ENCODE measurements around the gene IL4I1. TPM values are rescaled to one million over a fixed set of nuclear protein-coding genes. Genes with fewer than 3 reads are reported as not detected.

Gene IL4I1
- total RNA-seq, 4 donors from 2014 or later: 0.15 to 1.1 TPM; not detected in 2

DNA sequence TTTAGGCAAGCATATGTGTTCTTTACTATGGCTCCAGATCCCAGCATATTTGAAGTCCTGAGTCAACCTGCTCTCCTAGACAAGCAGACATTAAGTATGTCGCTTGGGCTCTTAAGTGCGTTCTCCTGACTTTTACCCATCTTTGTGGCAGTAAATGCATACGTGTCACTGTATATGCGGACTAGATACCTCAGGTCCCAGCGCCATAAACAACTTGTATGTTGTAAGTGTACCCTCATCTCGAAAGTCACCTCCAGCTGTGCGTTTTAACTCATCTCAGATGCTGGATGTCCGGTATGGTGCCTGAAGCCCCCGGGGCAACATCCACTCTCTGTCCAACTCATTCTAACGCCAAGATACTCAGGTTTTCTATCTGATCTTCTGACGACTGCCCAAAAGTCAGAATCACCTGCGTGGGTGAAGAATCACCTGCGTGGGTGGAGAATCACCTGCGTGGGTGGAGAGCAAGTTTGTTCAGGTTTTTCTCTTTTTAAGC, 44.0 kb downstream of the IL4I1 start:
- no peak for DNase-seq
- intact Hi-C loops (cut with DNase I; ENCODE audit: low total_unique reads) (no loop called here), in situ Hi-C loops (cut with MboI; ENCODE audit: low sequenced_read_pairs in 4 of 4) (no loop called here)
- ATAC-seq: no peak
- H3K4me3 ChIP-seq: peak overlapping the region in 2 of 4 donors; percentile 73
- no peaks in the 10 kb centered on the region for H3K9me3 ChIP-seq
- H3K4me1 ChIP-seq: peaks cover 24 to 29% of the 10 kb centered on the region in 2 donors
- no peaks in the 10 kb centered on the region for H3K27me3 ChIP-seq
- H3K36me3 ChIP-seq: peaks cover 0 to 24% of the 10 kb centered on the region in 2 donors
- no peak for TF ChIP-seq POLR2A (IDR thresholded peaks at IDR 0.05)
- TF ChIP-seq, protein P1, sequence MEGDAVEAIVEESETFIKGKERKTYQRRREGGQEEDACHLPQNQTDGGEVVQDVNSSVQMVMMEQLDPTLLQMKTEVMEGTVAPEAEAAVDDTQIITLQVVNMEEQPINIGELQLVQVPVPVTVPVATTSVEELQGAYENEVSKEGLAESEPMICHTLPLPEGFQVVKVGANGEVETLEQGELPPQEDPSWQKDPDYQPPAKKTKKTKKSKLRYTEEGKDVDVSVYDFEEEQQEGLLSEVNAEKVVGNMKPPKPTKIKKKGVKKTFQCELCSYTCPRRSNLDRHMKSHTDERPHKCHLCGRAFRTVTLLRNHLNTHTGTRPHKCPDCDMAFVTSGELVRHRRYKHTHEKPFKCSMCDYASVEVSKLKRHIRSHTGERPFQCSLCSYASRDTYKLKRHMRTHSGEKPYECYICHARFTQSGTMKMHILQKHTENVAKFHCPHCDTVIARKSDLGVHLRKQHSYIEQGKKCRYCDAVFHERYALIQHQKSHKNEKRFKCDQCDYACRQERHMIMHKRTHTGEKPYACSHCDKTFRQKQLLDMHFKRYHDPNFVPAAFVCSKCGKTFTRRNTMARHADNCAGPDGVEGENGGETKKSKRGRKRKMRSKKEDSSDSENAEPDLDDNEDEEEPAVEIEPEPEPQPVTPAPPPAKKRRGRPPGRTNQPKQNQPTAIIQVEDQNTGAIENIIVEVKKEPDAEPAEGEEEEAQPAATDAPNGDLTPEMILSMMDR (IDR thresholded peaks at IDR 0.05 in 4 of 5, conservative IDR thresholded peaks at IDR 0.05 in 1 of 5): no peak
- peak overlapping the region in 2 of 4 donors; percentile 94 to 99 for H3K27ac ChIP-seq

DNA sequence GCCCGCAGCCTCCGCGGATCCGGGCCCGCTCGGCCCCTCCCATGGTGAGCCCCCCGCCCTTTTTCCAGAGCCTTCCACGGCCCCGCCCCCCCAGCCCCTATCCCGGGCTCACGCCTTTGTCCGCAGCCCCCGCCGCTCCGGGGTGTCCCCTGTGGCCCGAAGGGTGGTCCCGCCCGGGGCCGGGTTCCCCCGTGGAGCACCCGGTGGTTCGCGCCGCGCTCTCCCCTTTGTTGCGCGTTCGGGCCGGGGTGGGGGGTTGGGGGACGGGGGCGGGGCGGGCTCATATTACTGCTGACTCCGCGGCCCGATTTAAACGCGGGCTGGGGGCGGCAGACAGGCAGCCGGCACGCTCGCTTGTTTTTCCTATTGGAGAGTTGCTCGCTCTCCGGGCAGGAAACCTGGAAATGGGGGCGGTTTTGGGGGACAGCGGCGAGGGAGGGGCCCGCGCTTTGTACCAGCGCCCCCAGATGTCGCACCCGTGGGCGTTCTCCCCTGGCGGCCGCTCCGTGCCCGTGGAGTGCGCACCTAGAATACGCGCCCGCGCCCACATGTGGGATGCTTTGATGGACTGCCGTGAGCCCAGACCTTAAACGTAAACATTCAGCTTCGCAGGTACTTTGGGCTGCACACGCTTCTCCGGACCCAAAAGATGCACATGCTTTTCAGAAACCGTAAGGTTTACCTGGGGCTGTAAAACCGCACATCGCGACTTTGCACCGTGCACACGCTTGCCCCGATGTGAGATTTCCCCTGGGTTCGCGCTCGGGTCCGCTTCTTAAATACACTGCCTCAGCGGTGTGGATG, 45.0 kb downstream of the IL4I1 start:
- intact Hi-C loops (cut with DNase I; ENCODE audit: low total_unique reads) (loop anchor here (1.0 to 2.0 kb wide), 2 partner anchors 15 to 26 kb away; partner anchors contain the start of genes AKT1S1, PNKP and TBC1D17), in situ Hi-C loops (cut with MboI; ENCODE audit: low sequenced_read_pairs in 4 of 4) (no loop called here)
- peaks cover 24 to 29% of the 10 kb centered on the region in 2 donors for H3K4me1 ChIP-seq
- peak; percentile 4 to 6 for ATAC-seq
- H3K27me3 ChIP-seq: no peaks in the 10 kb centered on the region
- peaks cover 0 to 15% of the 10 kb centered on the region in 2 donors for H3K36me3 ChIP-seq
- no peaks in the 10 kb centered on the region for H3K9me3 ChIP-seq
- peak overlapping the region; percentile 94 to 99 (median 97) for H3K27ac ChIP-seq
- no peak for DNase-seq
- TF ChIP-seq, protein P1 (IDR thresholded peaks at IDR 0.05 in 4 of 5, conservative IDR thresholded peaks at IDR 0.05 in 1 of 5): no peak
- no peak for TF ChIP-seq POLR2A (IDR thresholded peaks at IDR 0.05)
- H3K4me3 ChIP-seq: peak overlapping the region; percentile 73 to 79 (median 74)

DNA sequence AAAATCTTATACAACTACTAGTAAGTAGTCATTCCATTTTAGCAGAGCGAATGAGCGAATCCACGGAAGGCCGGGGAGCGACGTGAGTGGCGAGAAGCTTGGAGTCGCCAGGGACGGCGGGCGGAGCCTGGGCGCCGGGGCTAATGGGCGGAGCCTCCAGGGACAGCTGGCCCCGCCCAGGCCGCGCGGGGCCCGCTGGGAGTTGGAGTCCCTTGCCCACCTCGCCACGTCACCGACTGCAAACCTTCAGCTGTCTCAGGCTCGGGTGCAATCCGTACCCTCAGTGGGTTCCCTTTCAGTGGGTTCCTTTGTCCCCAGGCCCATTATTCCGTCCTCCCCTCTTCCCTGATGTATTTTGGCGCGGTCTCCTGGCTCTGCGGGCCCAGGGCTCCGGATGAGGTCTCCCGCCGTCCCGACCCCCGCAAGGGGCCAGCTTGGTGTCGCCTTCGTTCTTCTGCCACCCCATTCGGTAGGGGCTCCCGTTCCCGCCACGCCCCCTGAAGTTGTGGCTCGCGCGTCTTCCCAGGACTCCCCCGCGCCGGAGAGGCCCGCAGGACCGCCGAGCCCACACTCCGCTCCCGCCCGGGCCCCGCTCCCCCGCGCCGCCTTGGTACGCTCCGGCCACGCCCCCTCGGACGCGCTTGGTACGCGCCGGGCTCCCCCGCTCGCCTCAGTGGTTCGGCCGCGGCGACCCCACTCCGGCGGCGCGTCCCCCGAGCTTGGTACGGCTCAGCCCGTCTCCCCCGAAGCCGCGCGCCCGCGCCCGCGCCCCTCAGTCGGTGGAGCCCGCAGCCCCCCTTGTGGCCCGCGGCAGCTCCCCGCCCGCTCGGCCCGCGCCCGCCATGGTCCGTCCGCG, 46.0 kb downstream of the IL4I1 start, which contains the start of gene PTOV1:
TSS of gene PTOV1 (plus strand) at position 673 of the 856 bp plus-strand sequence.
- in situ Hi-C loops (cut with MboI; ENCODE audit: low sequenced_read_pairs in 4 of 4) (no loop called here), intact Hi-C loops (cut with DNase I; ENCODE audit: low total_unique reads) (loop anchor here (1.0 to 2.0 kb wide), 3 partner anchors 16 to 33 kb away; partner anchors contain the start of genes AKT1S1, PNKP and TBC1D17)
- ATAC-seq (peak; percentile 89), DNase-seq (peak; percentile 88 to 92)
- Histone ChIP-seq H3K27ac (peak within 1 kb of the TSS; percentile 94 to 99 (median 97)), H3K4me1 (peaks cover 24 to 29% of the 10 kb centered on the region in 2 donors), H3K4me3 (peak within 1 kb of the TSS; percentile 73 to 79 (median 74)), H3K27me3 (no peaks in the 10 kb centered on the region), H3K36me3 (peaks cover 0 to 12% of the 10 kb centered on the region in 2 donors), H3K9me3 (no peaks in the 10 kb centered on the region)
- peak; percentile 87 to 91 for TF ChIP-seq POLR2A (IDR thresholded peaks at IDR 0.05)
- TF ChIP-seq, protein P1 (IDR thresholded peaks at IDR 0.05 in 4 of 5, conservative IDR thresholded peaks at IDR 0.05 in 1 of 5): peak in 1 of 5 experiments; percentile 11

DNA sequence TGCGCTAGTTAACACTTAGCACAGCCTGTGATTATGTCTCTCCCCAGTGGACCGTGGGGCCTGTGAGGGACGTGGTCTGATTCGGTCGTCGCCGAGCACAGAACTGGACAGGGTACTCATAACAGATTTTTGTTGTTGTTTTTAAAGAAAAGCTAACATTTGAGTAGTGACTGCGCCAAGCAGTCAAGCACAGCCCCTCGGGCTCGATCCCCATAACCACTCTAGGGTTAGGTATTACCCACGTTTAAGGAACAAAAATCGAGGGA, 46.5 kb downstream of the IL4I1 start:
- Histone ChIP-seq H3K9me3 (no peaks in the 10 kb centered on the region), H3K4me1 (peaks cover 26 to 30% of the 10 kb centered on the region in 2 donors), H3K4me3 (peak overlapping the region; percentile 49 to 79 (median 73)), H3K27me3 (no peaks in the 10 kb centered on the region), H3K36me3 (peaks cover 0 to 10% of the 10 kb centered on the region in 2 donors), H3K27ac (peak overlapping the region; percentile 94 to 99 (median 97))
- no peak for TF ChIP-seq POLR2A (IDR thresholded peaks at IDR 0.05)
- TF ChIP-seq, protein P1 (IDR thresholded peaks at IDR 0.05 in 4 of 5, conservative IDR thresholded peaks at IDR 0.05 in 1 of 5): no peak
- intact Hi-C loops (cut with DNase I; ENCODE audit: low total_unique reads) (loop anchor here (1.0 to 2.0 kb wide), 2 partner anchors 17 to 33 kb away; partner anchors contain the start of gene PNKP), in situ Hi-C loops (cut with MboI; ENCODE audit: low sequenced_read_pairs in 4 of 4) (no loop called here)
- no peak for DNase-seq
- peak; percentile 4 to 6 for ATAC-seq
